K562 (cell line): ENCODE measurements around the gene UBL7. TPM values are rescaled to one million over a fixed set of nuclear protein-coding genes. Genes with fewer than 3 reads are reported as not detected.

Experiments used
- CEBPB ChIP-seq: fragments of 450-650 bp; IDR thresholded peaks from 2 replicates; pipeline ENCODE4 v1.6.1; 2016; ENCODE audit warnings: missing genetic modification characterization, missing compliant biosample characterization
- ETS2 ChIP-seq: IDR thresholded peaks from 2 replicates; pipeline ENCODE4 v1.6.1; 2016; ENCODE audit warnings: borderline replicate concordance, missing genetic modification characterization, mild to moderate bottlenecking, moderate library complexity, missing compliant biosample characterization; ENCODE audit not compliant: poor library complexity, severe bottlenecking
- GMEB1 ChIP-seq: fragments of 250-450 bp; sonication (Bioruptor Pico); IDR thresholded peaks from 2 replicates; pipeline ENCODE4 v1.4.0; 2020; ENCODE audit warnings: mild to moderate bottlenecking
- MGA ChIP-seq: fragments of 450-650 bp; IDR thresholded peaks from 2 replicates; pipeline ENCODE4 v1.6.1; 2016; ENCODE audit warnings: mild to moderate bottlenecking, moderate library complexity
- MTA2 ChIP-seq: fragments of 450-650 bp; IDR thresholded peaks from 2 replicates; pipeline ENCODE4 v1.6.1; 2016; ENCODE audit warnings: low read depth
- NCOA2 ChIP-seq, 2 experiments: fragments of 450-650 bp; IDR thresholded peaks; 2 replicates each; pipeline ENCODE4 v1.6.1; 2018; ENCODE audit warnings: mild to moderate bottlenecking in 2 of 2, moderate library complexity in 1 of 2; ENCODE audit not compliant: partially characterized antibody in 2 of 2
- POLR2H ChIP-seq: IDR thresholded peaks from 2 replicates; pipeline ENCODE4 v1.6.1; 2016; ENCODE audit warnings: missing genetic modification characterization, low read depth, mild to moderate bottlenecking, control low read depth, missing compliant biosample characterization, moderate library complexity
- SMAD3 ChIP-seq: fragments of 450-650 bp; formaldehyde crosslinking; conservative IDR thresholded peaks from 2 replicates; pipeline ENCODE4 v1.4.0; 2020; ENCODE audit warnings: mild to moderate bottlenecking
- TCF15 ChIP-seq: fragments of 250-450 bp; sonication (Bioruptor Pico); IDR thresholded peaks from 2 replicates; pipeline ENCODE4 v1.8.0; 2022; ENCODE audit warnings: moderate library complexity, mild to moderate bottlenecking, inconsistent platforms
- ZNF445 ChIP-seq: fragments of 250-450 bp; sonication (Bioruptor Pico); IDR thresholded peaks from 2 replicates; pipeline ENCODE4 v1.4.0; 2020; ENCODE audit warnings: low read depth, mild to moderate bottlenecking, moderate library complexity
- ZNF76 ChIP-seq: fragments of 250-450 bp; sonication (Bioruptor Pico); IDR thresholded peaks from 2 replicates; pipeline ENCODE4 v1.4.0; 2020; ENCODE audit warnings: mild to moderate bottlenecking, moderate library complexity, borderline replicate concordance
- polyA plus RNA-seq, 8 experiments: library from polyadenylated mRNA; depleted of rRNA in 4 of 8; stranded (reverse) in 5 of 8; unstranded in 3 of 8; fragments of >200 nt; fragmentation: Nextera tagmentation in 2 of 8; fragmentation: Illumina TruSeq in 1 of 8; extraction: Ambion mirVana in 2 of 8; extraction: Trizol in 1 of 8; gene quantifications; 2 replicates each; pipeline versions ENCODE4 v1.2.1 to v1.2.3, GENCODE V29; 2011 to 2014; ENCODE audit warnings: inconsistent platforms in 1 of 8, missing spikeins in 1 of 8
- total RNA-seq, 7 experiments: library from RNA; depleted of rRNA in 6 of 7; stranded (reverse); fragments of >200 nt in 6 of 7; fragmentation: Illumina TruSeq in 2 of 7; extraction: Trizol in 2 of 7; gene quantifications; 2 replicates each; pipeline versions ENCODE4 v1.2.1 to v1.2.3, GENCODE V29; 2011 to 2021; ENCODE audit warnings: low replicate concordance in 1 of 7

UBL7 gene
- total and polyA plus RNA-seq, 9 of the 15 experiments (the other 6 are each of a cell fraction or from before 2014, with no cell fraction given), result 19.2 to 63.4 (median 44.9) TPM

DNA sequence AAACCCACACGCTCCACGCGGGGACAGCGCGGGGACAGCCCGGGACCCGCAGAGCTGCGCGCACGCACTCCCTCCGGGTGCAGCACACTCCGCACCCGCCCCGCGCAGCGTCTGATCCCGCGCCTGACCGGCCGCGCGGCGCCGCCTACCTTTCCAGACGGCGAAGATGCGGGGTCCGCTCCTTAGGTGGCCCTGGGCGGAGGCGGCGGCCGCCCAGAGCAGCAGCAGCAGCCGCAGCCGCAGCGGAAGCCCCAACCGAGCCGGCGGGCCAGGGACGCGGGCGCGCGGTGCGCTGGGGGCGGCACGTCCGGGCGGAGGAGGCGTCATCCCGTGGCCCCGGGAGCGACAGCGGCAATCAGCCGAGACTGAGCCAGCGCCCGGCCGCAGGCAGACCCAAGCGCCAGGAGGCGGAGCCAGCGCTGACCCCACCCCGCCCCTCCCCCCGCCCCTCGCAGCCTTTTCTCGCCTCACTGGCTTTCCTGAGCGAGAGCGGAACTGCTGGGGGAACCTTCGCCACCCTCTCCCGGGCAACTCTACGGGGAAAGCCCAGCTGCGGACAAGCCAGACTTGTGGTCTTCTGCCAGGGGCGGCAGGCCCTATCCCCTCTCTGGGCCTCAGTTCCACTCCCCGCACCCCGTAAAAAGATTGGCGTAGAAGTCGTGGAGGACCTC is 27.2 kb downstream of the UBL7 start, which contains the start of gene SEMA7A (continued):
- TF ChIP-seq MTA2 (no peak), NCOA2 (IDR thresholded peaks at IDR 0.05; ENCODE audit: partially characterized antibody in 2 of 2) (no peak), MGA (no peak), GMEB1 (CRISPR knock-in tag) (peak; percentile 66; the same call in 1 of the 2 replicates), POLR2H (tag) (no peak), CEBPB (tag) (no peak), ETS2 (no peak), SMAD3 (CRISPR knock-in tag) (0 out of 2 replicates have a peak, but pooled peaks have one; percentile 28), ZNF76 (CRISPR knock-in tag) (no peak), ZNF445 (CRISPR knock-in tag) (no peak), TCF15 (no peak)
